HEK293 (cell line): ENCODE results near the gene SERPINA6.

ENCODE experiments used
- HOXA7 ChIP-seq: sonication (generic); formaldehyde crosslinking; IDR thresholded peaks from 2 replicates; pipeline ENCODE4 v1.8.1; 2022; ENCODE audit warnings: missing genetic modification reagents, borderline replicate concordance
- HOXD13 ChIP-seq: sonication (generic); formaldehyde crosslinking; IDR thresholded peaks from 2 replicates; pipeline ENCODE4 v1.8.0; 2022; ENCODE audit warnings: missing genetic modification reagents, borderline replicate concordance
- KLF1 ChIP-seq: fragments of 450-650 bp; formaldehyde crosslinking; IDR thresholded peaks from 2 replicates; pipeline ENCODE4 v1.5.1; 2016; ENCODE audit warnings: missing biosample characterization, missing genetic modification characterization
- KLF8 ChIP-seq: fragments of 450-650 bp; formaldehyde crosslinking; IDR thresholded peaks from 2 replicates; pipeline ENCODE4 v1.5.1; 2016; ENCODE audit warnings: missing biosample characterization, missing genetic modification characterization
- OVOL3 ChIP-seq: fragments of 450-650 bp; formaldehyde crosslinking; IDR thresholded peaks from 2 replicates; pipeline ENCODE4 v1.5.1; 2016; ENCODE audit warnings: missing biosample characterization, missing genetic modification characterization
- PRDM10 ChIP-seq: fragments of 450-650 bp; formaldehyde crosslinking; IDR thresholded peaks from 2 replicates; pipeline ENCODE4 v1.5.1; 2016; ENCODE audit warnings: missing biosample characterization, missing genetic modification characterization
- PRDM2 ChIP-seq: fragments of 450-650 bp; formaldehyde crosslinking; IDR thresholded peaks from 2 replicates; pipeline ENCODE4 v1.5.1; 2016; ENCODE audit warnings: missing biosample characterization, missing genetic modification characterization, borderline replicate concordance
- SALL2 ChIP-seq: fragments of 450-650 bp; formaldehyde crosslinking; IDR thresholded peaks from 2 replicates; pipeline ENCODE4 v1.5.0; 2017; ENCODE audit warnings: missing biosample characterization, mild to moderate bottlenecking, missing genetic modification characterization, borderline replicate concordance
- ZBTB1 ChIP-seq: fragments of 450-650 bp; formaldehyde crosslinking; IDR thresholded peaks from 2 replicates; pipeline ENCODE4 v1.5.1; 2016; ENCODE audit warnings: missing biosample characterization, missing genetic modification characterization
- ZBTB49 ChIP-seq: fragments of 450-650 bp; formaldehyde crosslinking; IDR thresholded peaks from 2 replicates; pipeline ENCODE4 v1.5.1; 2016; ENCODE audit warnings: missing biosample characterization, missing genetic modification characterization, low read depth
- ZBTB6 ChIP-seq: fragments of 450-650 bp; formaldehyde crosslinking; IDR thresholded peaks from 2 replicates; pipeline ENCODE4 v1.5.1; 2017; ENCODE audit warnings: missing biosample characterization, missing genetic modification characterization
- ZNF335 ChIP-seq: fragments of 450-650 bp; formaldehyde crosslinking; conservative IDR thresholded peaks from 2 replicates; pipeline ENCODE4 v1.5.1; 2016; ENCODE audit warnings: missing biosample characterization, missing genetic modification characterization
- ZNF426 ChIP-seq: fragments of 450-650 bp; formaldehyde crosslinking; IDR thresholded peaks from 2 replicates; pipeline ENCODE4 v1.5.1; 2017; ENCODE audit warnings: missing biosample characterization, missing genetic modification characterization, mild to moderate bottlenecking, inconsistent platforms, moderate library complexity
- ZNF521 ChIP-seq: fragments of 450-650 bp; formaldehyde crosslinking; IDR thresholded peaks from 2 replicates; pipeline ENCODE4 v1.5.1; 2017; ENCODE audit warnings: missing biosample characterization, mild to moderate bottlenecking, missing genetic modification characterization
- ZNF558 ChIP-seq: fragments of 450-650 bp; formaldehyde crosslinking; IDR thresholded peaks from 2 replicates; pipeline ENCODE4 v1.5.1; 2016; ENCODE audit warnings: missing biosample characterization, missing genetic modification characterization
- ZNF596 ChIP-seq: fragments of 450-650 bp; IDR thresholded peaks from 2 replicates; pipeline ENCODE4 v1.5.0; 2018; ENCODE audit warnings: missing biosample characterization, mild to moderate bottlenecking, missing genetic modification characterization, moderate library complexity
- ZNF639 ChIP-seq: fragments of 450-650 bp; formaldehyde crosslinking; IDR thresholded peaks from 2 replicates; pipeline ENCODE4 v1.5.1; 2016; ENCODE audit warnings: missing biosample characterization, missing genetic modification characterization
- ZNF660 ChIP-seq: fragments of 450-650 bp; IDR thresholded peaks from 2 replicates; pipeline ENCODE4 v1.5.1; 2018; ENCODE audit warnings: missing biosample characterization, mild to moderate bottlenecking, missing genetic modification characterization
- TF ChIP-seq, protein P1 (sequence below): fragments of 450-650 bp; formaldehyde crosslinking; IDR thresholded peaks from 2 replicates; pipeline ENCODE4 v1.5.1; 2017; ENCODE audit warnings: missing biosample characterization, missing genetic modification characterization
- TF ChIP-seq, protein P2 (sequence below): fragments of 450-650 bp; formaldehyde crosslinking; IDR thresholded peaks from 2 replicates; pipeline ENCODE4 v1.5.1; 2016; ENCODE audit warnings: missing biosample characterization, missing genetic modification characterization

The SERPINA6 gene

DNA sequence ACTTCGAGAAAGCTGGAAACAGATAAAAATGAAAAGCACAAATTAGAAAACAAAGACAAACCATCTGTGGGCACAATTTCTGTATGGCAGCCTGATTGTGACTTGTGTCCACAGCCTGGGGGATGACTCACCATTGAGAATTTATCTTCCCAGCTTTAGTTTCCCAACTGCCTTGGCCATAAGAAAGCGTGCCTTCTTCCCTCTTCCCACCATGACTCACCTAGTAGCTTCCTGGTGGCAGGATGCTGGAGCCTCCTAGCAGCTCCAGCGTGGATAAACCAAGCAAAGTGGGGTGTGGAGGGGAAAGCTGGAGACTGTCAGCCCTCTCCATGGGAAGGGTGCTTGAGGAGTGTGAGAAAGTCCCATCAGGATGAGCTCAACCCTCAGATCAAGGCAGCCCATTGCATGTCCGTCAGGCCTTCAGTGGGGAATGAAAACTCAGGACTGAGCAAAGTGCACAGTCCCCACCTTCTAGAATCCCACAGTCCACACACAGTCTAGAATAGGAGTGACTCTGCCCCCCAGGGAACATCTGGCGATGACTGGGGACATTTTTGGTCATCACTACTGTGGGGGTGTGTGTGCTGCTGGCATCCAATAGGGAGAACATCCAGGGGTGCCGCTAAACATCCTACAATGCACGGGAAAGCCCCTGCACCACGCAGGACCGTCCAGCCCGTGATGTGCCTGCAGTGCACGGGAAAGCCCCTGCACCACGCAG, 22.4 kb upstream of the SERPINA6 start (continued):
- TF ChIP-seq PRDM2 (tag by site-specific recombination) (no peak), OVOL3 (tag by site-specific recombination) (no peak), ZNF521 (tag by site-specific recombination) (no peak), ZNF639 (tag by site-specific recombination) (no peak), PRDM10 (tag by site-specific recombination) (peak; percentile 40; the same call in 1 of the 2 replicates), ZBTB49 (no peak), SALL2 (tag by site-specific recombination) (no peak), ZBTB6 (tag by site-specific recombination) (peak; percentile 93), KLF8 (0 out of 2 replicates have a peak, but pooled peaks have one; percentile 26), ZNF558 (tag by site-specific recombination) (no peak), KLF1 (tag by site-specific recombination) (no peak), HOXA7 (no peak), ZNF596 (tag by site-specific recombination) (no peak), ZNF660 (0 out of 2 replicates have a peak, but pooled peaks have one; percentile 58), ZBTB1 (tag by site-specific recombination) (no peak), ZNF335 (tag by site-specific recombination) (no peak), HOXD13 (CRISPR knock-in tag) (no peak), ZNF426 (no peak)
- TF ChIP-seq, protein P1, sequence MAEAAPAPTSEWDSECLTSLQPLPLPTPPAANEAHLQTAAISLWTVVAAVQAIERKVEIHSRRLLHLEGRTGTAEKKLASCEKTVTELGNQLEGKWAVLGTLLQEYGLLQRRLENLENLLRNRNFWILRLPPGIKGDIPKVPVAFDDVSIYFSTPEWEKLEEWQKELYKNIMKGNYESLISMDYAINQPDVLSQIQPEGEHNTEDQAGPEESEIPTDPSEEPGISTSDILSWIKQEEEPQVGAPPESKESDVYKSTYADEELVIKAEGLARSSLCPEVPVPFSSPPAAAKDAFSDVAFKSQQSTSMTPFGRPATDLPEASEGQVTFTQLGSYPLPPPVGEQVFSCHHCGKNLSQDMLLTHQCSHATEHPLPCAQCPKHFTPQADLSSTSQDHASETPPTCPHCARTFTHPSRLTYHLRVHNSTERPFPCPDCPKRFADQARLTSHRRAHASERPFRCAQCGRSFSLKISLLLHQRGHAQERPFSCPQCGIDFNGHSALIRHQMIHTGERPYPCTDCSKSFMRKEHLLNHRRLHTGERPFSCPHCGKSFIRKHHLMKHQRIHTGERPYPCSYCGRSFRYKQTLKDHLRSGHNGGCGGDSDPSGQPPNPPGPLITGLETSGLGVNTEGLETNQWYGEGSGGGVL (tag by site-specific recombination) = peak; percentile 60
- TF ChIP-seq, protein P2, sequence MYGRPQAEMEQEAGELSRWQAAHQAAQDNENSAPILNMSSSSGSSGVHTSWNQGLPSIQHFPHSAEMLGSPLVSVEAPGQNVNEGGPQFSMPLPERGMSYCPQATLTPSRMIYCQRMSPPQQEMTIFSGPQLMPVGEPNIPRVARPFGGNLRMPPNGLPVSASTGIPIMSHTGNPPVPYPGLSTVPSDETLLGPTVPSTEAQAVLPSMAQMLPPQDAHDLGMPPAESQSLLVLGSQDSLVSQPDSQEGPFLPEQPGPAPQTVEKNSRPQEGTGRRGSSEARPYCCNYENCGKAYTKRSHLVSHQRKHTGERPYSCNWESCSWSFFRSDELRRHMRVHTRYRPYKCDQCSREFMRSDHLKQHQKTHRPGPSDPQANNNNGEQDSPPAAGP (tag by site-specific recombination) = 0 out of 2 replicates have a peak, but pooled peaks have one; percentile 23
